Astrocyte (in vitro differentiated cells and primary cell): ENCODE data around the gene ARSI.

Experiments
- CTCF ChIP-seq: IDR thresholded peaks from 2 replicates; pipeline ENCODE4 v1.5.1; 2011; ENCODE audit warnings: low read depth, mild to moderate bottlenecking, inconsistent platforms, low read length, moderate library complexity; ENCODE audit not compliant: insufficient read depth
- EZH2 ChIP-seq: IDR thresholded peaks from 2 replicates; pipeline ENCODE4 v1.6.1; 2012; ENCODE audit warnings: mild to moderate bottlenecking, low read length, inconsistent platforms; ENCODE audit not compliant: insufficient read depth

- TF ChIP-seq CTCF (no peak), EZH2 (no peak)
These were observed 3.8 kb downstream of the ARSI start for GRCh38 chr5:150298701-150299451.
